H1 (cell line): ENCODE measurements around the gene HORMAD2. TPM values are rescaled to one million over a fixed set of nuclear protein-coding genes. Genes with fewer than 3 reads are reported as not detected.

ENCODE experiments used
- CTCF ChIA-PET: fragments of 300-600 bp; sonication (Branson Sonifier 250); formaldehyde crosslinking; loops from one replicate; lab custom pipeline; 2021; ENCODE audit not compliant: partially characterized antibody; lab: Charles Lee
- POLR2A ChIA-PET: fragments of 300-600 bp; sonication (Branson Sonifier 250); formaldehyde crosslinking; loops from one replicate; lab custom pipeline; 2021; ENCODE audit warnings: inconsistent platforms; ENCODE audit not compliant: partially characterized antibody; lab: Charles Lee
- DNase-seq, 2 experiments: peaks; one replicate each; pipeline versions ENCODE4 v3.0.0 to v3.0.0-alpha.2; 2010 to 2022; ENCODE audit warnings: low spot score in 2 of 2, low read depth in 1 of 2, mixed read lengths in 1 of 2
- FAIRE-seq: peaks from 2 replicates; lab custom pipeline; 2011; peaks lifted over from hg19 to GRCh38; lab: Jason Lieb, UNC
- H2AFZ ChIP-seq: 2 replicates; pipeline ENCODE4 v1.8.1; 2012; ENCODE audit warnings: low read length, inconsistent platforms
- H2AK5ac ChIP-seq: 2 replicates; pipeline ENCODE4 v1.6.1; 2013; ENCODE audit warnings: low read depth, low read length
- H2BK120ac ChIP-seq: replicated peaks from 2 replicates; pipeline ENCODE3; 2013; ENCODE audit warnings: low read depth, low read length, inconsistent platforms
- H2BK12ac ChIP-seq: 2 replicates; pipeline ENCODE4 v1.6.1; 2013; ENCODE audit warnings: low read depth, low read length
- H2BK15ac ChIP-seq: 2 replicates; pipeline ENCODE4 v1.6.1; 2013; ENCODE audit warnings: low read length
- H2BK20ac ChIP-seq: 2 replicates; pipeline ENCODE4 v1.6.1; 2013; ENCODE audit warnings: low read length
- H2BK5ac ChIP-seq: 2 replicates; pipeline ENCODE4 v1.6.1; 2013; ENCODE audit warnings: low read depth, low read length
- H3K14ac ChIP-seq: 2 replicates; pipeline ENCODE4 v1.6.1; 2013; ENCODE audit warnings: inconsistent platforms; ENCODE audit not compliant: insufficient read length
- H3K18ac ChIP-seq: 2 replicates; pipeline ENCODE4 v1.6.1; 2013; ENCODE audit warnings: low read length; ENCODE audit errors: extremely low read depth
- H3K23ac ChIP-seq: 2 replicates; pipeline ENCODE4 v1.6.1; 2013; ENCODE audit warnings: inconsistent platforms; ENCODE audit not compliant: insufficient read length
- H3K23me2 ChIP-seq: 2 replicates; pipeline ENCODE4 v1.6.1; 2013; ENCODE audit warnings: low read depth, low read length
- H3K27ac ChIP-seq: 2 replicates; pipeline ENCODE4 v1.6.1; 2011; ENCODE audit warnings: low read depth, low read length, inconsistent platforms
- H3K27me3 ChIP-seq, 4 experiments: replicated peaks in 1 of 4; 1 replicate in 1 of 4; 2 replicates in 3 of 4; pipeline versions ENCODE4 v1.6.1 to v1.8.1; 2011 to 2013; ENCODE audit warnings: low read length in 3 of 4, mild to moderate bottlenecking in 3 of 4, inconsistent platforms in 2 of 4, mixed read lengths in 2 of 4, moderate library complexity in 1 of 4; ENCODE audit not compliant: control insufficient read depth in 3 of 4, insufficient read depth in 3 of 4; ENCODE audit errors: extremely low read depth in 1 of 4
- H3K36me3 ChIP-seq, 4 experiments: 2 replicates each; pipeline versions ENCODE4 v1.6.1 to v1.8.1; 2011 to 2013; ENCODE audit warnings: mild to moderate bottlenecking in 4 of 4, low read length in 3 of 4, moderate library complexity in 2 of 4, control low read depth in 1 of 4, inconsistent platforms in 1 of 4; ENCODE audit not compliant: insufficient read depth in 4 of 4, control insufficient read depth in 2 of 4
- H3K4ac ChIP-seq: replicated peaks from 2 replicates; pipeline ENCODE3; 2013; ENCODE audit warnings: low read length, low read depth, mixed read lengths, inconsistent platforms; ENCODE audit not compliant: insufficient read length
- H3K4me1 ChIP-seq, 4 experiments: replicated peaks in 1 of 4; 1 replicate in 1 of 4; 2 replicates in 3 of 4; pipeline versions ENCODE4 v1.6.1 to v1.8.1; 2011 to 2013; ENCODE audit warnings: low read length in 3 of 4, inconsistent platforms in 2 of 4, mixed read lengths in 1 of 4; ENCODE audit not compliant: insufficient read depth in 4 of 4, control insufficient read depth in 3 of 4
- H3K4me2 ChIP-seq, 2 experiments: 2 replicates each; pipeline versions ENCODE4 v1.6.1 to v1.8.1; 2011 to 2013; ENCODE audit warnings: low read depth in 2 of 2, low read length in 2 of 2, control low read depth in 1 of 2, inconsistent platforms in 1 of 2, mild to moderate bottlenecking in 1 of 2; ENCODE audit not compliant: insufficient read depth in 1 of 2
- H3K4me3 ChIP-seq, 4 experiments: fragments of 200-600, 300-600 bp in 1 of 4; sonication (generic), shearing (Covaris generic), sonication (Bioruptor Twin) in 1 of 4; 2 replicates each; pipeline versions ENCODE4 v1.5.1 to v1.8.1; 2011 to 2016; ENCODE audit warnings: low read length in 4 of 4, low read depth in 3 of 4, control low read depth in 2 of 4, inconsistent platforms in 2 of 4, mild to moderate bottlenecking in 2 of 4, mixed read lengths in 1 of 4, moderate library complexity in 1 of 4; ENCODE audit not compliant: insufficient read depth in 2 of 4; ENCODE audit errors: extremely low read depth in 1 of 4
- H3K56ac ChIP-seq: replicated peaks from 2 replicates; pipeline ENCODE3; 2013; ENCODE audit warnings: low read depth, mild to moderate bottlenecking, mixed read lengths, low read length, inconsistent platforms; ENCODE audit not compliant: insufficient read length
- H3K79me1 ChIP-seq: 2 replicates; pipeline ENCODE4 v1.6.1; 2013; ENCODE audit warnings: low read depth, low read length, control low read depth
- H3K79me2 ChIP-seq, 2 experiments: 2 replicates each; pipeline versions ENCODE4 v1.6.1 to v1.8.1; 2012 to 2013; ENCODE audit warnings: low read length in 2 of 2, mild to moderate bottlenecking in 2 of 2, inconsistent platforms in 1 of 2; ENCODE audit not compliant: insufficient read depth in 2 of 2, control insufficient read depth in 1 of 2
- H3K9ac ChIP-seq, 4 experiments: replicated peaks in 1 of 4; 1 replicate in 1 of 4; 2 replicates in 3 of 4; pipeline versions ENCODE4 v1.6.1 to v1.8.1; 2011 to 2013; ENCODE audit warnings: low read depth in 3 of 4, low read length in 3 of 4, control low read depth in 2 of 4, mild to moderate bottlenecking in 2 of 4, moderate library complexity in 2 of 4, inconsistent platforms in 1 of 4; ENCODE audit errors: extremely low read depth in 1 of 4
- H3K9me3 ChIP-seq, 2 experiments: 2 replicates each; pipeline versions ENCODE4 v1.6.1 to v1.8.1; 2012 to 2013; ENCODE audit warnings: mild to moderate bottlenecking in 2 of 2, moderate library complexity in 2 of 2, control low read depth in 1 of 2, inconsistent platforms in 1 of 2, low read depth in 1 of 2, low read length in 1 of 2, mixed read lengths in 1 of 2; ENCODE audit not compliant: insufficient read depth in 2 of 2
- H4K20me1 ChIP-seq, 2 experiments: replicated peaks in 1 of 2; 2 replicates each; pipeline versions ENCODE3 to v1.8.1; 2011 to 2013; ENCODE audit warnings: inconsistent platforms in 2 of 2, low read length in 2 of 2, mild to moderate bottlenecking in 1 of 2; ENCODE audit not compliant: insufficient read depth in 2 of 2, control insufficient read depth in 1 of 2
- H4K5ac ChIP-seq: 2 replicates; pipeline ENCODE4 v1.6.1; 2013; ENCODE audit warnings: low read length, low read depth, mixed read lengths, inconsistent platforms; ENCODE audit not compliant: insufficient read length
- H4K8ac ChIP-seq: 2 replicates; pipeline ENCODE4 v1.8.0; 2013; ENCODE audit warnings: mild to moderate bottlenecking, moderate library complexity, low read length, inconsistent platforms; ENCODE audit not compliant: insufficient read depth; ENCODE audit errors: extremely low read depth
- H4K91ac ChIP-seq: replicated peaks from 2 replicates; pipeline ENCODE3; 2013; ENCODE audit warnings: low read length, mixed read lengths, inconsistent platforms; ENCODE audit not compliant: insufficient read length
- BCL11A ChIP-seq, 2 experiments: IDR thresholded peaks; one replicate each; pipeline ENCODE4 v1.6.1; 2011; ENCODE audit warnings: low read depth in 2 of 2, low read length in 2 of 2, mild to moderate bottlenecking in 2 of 2
- CBX5 ChIP-seq: fragments of 300-800, 300-1000 bp; sonication (generic); IDR thresholded peaks from 2 replicates; pipeline ENCODE4 v1.7.1; 2016; ENCODE audit warnings: antibody characterized with exemption, low read length, low read depth
- JUN ChIP-seq: IDR thresholded peaks from 2 replicates; pipeline ENCODE4 v1.6.1; 2011; ENCODE audit warnings: low read depth, mild to moderate bottlenecking, improper control_type of control experiment, low read length
- JUND ChIP-seq: IDR thresholded peaks from 2 replicates; pipeline ENCODE4 v1.6.1; 2011; ENCODE audit warnings: mild to moderate bottlenecking, improper control_type of control experiment, low read length
- KDM1A ChIP-seq: fragments of 200-600, 300-600 bp; sonication (generic); IDR thresholded peaks from 2 replicates; pipeline ENCODE4 v1.7.1; 2016; ENCODE audit warnings: mild to moderate bottlenecking, low read length, borderline replicate concordance
- RFX5 ChIP-seq: IDR thresholded peaks from 2 replicates; pipeline ENCODE4 v1.6.1; 2011; ENCODE audit warnings: low read depth, low read length, improper control_type of control experiment, borderline replicate concordance
- SIX5 ChIP-seq: IDR thresholded peaks from 2 replicates; pipeline ENCODE4 v1.6.1; 2011; ENCODE audit warnings: mild to moderate bottlenecking, low read depth, low read length
- SRF ChIP-seq: IDR thresholded peaks from 2 replicates; pipeline ENCODE4 v1.6.1; 2011; ENCODE audit warnings: mild to moderate bottlenecking, low read depth, low read length, moderate library complexity
- SUZ12 ChIP-seq: fragments of 200-600 bp; sonication (generic); IDR thresholded peaks from 2 replicates; pipeline ENCODE4 v1.6.1; 2012; ENCODE audit warnings: mild to moderate bottlenecking, inconsistent platforms, low read length, moderate library complexity, mixed read lengths
- TEAD4 ChIP-seq: IDR thresholded peaks from 2 replicates; pipeline ENCODE4 v1.6.1; 2012; ENCODE audit warnings: low read depth, low read length, inconsistent platforms, mixed read lengths
- YY1 ChIP-seq: IDR thresholded peaks from 2 replicates; pipeline ENCODE4 v1.6.1; 2011; ENCODE audit warnings: low read depth, mild to moderate bottlenecking, low read length
- WGBS, 2 experiments: shearing (Covaris generic) in 1 of 2; methylation state at CpG; one replicate each; pipeline versions ENCODE4 v1.1.6 to v1.1.7; 2013 to 2015; ENCODE audit warnings: low lambda C conversion rate in 2 of 2, mixed read lengths in 2 of 2, inconsistent platforms in 1 of 2, low coverage in 1 of 2, missing lambda C conversion rate in 1 of 2; ENCODE audit not compliant: insufficient replicate concordance in 2 of 2, insufficient coverage in 1 of 2, insufficient read length in 1 of 2; ENCODE audit errors: extremely low coverage in 1 of 2, missing lambda C conversion rate in 1 of 2; 5-methylcytosine and 5-hydroxymethylcytosine counted together
- polyA plus RNA-seq, 7 experiments: library from polyadenylated mRNA; depleted of rRNA in 3 of 7; stranded (reverse) in 5 of 7; unstranded in 2 of 7; fragments of >200 nt in 5 of 7; fragments of 200-250 nt in 2 of 7; gene quantifications; 1 replicate in 5 of 7; 2 replicates in 1 of 7; 4 replicates in 1 of 7; pipeline versions ENCODE4 v1.2.1 to v1.2.3, GENCODE V29; 2011 to 2013; ENCODE audit warnings: missing spikeins in 2 of 7, mixed read lengths in 2 of 7
- total RNA-seq: library from RNA; stranded (reverse); fragmentation: NEBNext Ultra II Directional; extraction: Animal tissue kit (Norgen Biotek cat#: 25700); gene quantifications from 2 replicates; pipeline ENCODE4 v1.2.1, GENCODE V29; 2021
- TF ChIP-seq, protein P1 (sequence below): IDR thresholded peaks from 2 replicates; pipeline ENCODE4 v1.6.1; 2011; ENCODE audit warnings: low read depth, mild to moderate bottlenecking, low read length; ENCODE audit not compliant: insufficient read depth

The HORMAD2 gene
- total and polyA plus RNA-seq, 2 of the 8 experiments (the other 6 are each of a cell fraction or from before 2014, with no cell fraction given): 0.03 TPM; not detected in 1

DNA sequence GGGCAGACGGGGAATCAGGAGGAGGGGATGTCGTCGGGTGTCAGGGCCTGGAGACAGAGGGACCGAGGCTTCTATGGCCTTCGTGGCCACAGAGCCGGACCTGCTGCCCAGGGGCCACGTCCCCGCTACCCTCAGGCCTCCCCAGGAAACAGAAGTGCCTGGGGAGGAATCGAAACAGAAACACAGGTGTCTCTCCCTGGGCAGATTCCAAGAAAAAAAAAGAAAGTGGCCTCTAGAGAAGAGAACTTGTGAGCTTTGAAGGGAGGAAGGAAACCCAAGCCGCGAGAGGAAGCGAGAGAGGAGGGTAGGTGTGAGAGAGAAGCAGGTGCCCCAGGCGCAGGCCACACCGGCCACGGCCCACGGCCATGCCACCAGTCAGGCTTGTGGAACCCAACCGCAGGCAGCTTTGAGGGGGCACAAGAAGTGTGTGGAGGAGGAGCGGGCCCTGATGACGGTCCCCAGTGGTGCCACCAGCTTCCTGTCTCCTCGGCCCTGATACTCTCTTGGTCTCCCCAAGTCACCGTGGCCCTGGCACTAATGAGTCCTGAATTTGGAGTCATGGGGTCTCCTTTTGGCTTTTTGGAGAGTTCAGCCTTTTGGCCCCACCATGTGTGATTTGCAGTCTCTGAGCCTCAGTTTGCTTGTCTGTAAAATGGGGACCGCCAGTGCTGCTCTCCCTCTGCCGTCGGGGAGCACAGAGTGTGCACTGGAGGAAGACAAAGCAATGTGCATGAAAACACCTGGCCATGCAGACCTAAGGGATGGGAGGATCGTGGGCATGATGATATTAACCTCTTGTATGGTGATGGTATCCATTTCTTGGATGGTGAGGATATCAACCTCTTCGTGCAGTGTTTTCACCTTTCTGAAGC, 141.1 kb downstream of the HORMAD2 start:
- no peak overlapping the region for H3K56ac ChIP-seq
- peaks cover 0 to 3% (median 0%) of the 10 kb centered on the region in 4 experiments; a peak in 1 of 7 replicates for H3K27me3 ChIP-seq
- no peak overlapping the region for H4K91ac ChIP-seq
- no peak overlapping the region for H3K27ac ChIP-seq
- no peak overlapping the region for H2BK120ac ChIP-seq
- no peak overlapping the region for H3K14ac ChIP-seq
- H4K20me1 ChIP-seq: peaks cover 0 to 2% of the 10 kb centered on the region in 2 experiments
- no peak overlapping the region for H2AK5ac ChIP-seq
- no peak overlapping the region for H3K4me2 ChIP-seq
- H3K4me3 ChIP-seq: no peak overlapping the region
- H3K4ac ChIP-seq: no peak overlapping the region
- no peaks in the 10 kb centered on the region; the same call in none of the 2 replicates for H3K23me2 ChIP-seq
- 87% methylated on average over 23 of the region's 26 CpGs; no CpG with 5 or more reads in 1 of the 2 experiments for WGBS, 2 experiments
- no peaks in the 10 kb centered on the region for H3K9me3 ChIP-seq
- no peak overlapping the region for H3K23ac ChIP-seq
- H2BK20ac ChIP-seq: no peak overlapping the region
- H3K79me2 ChIP-seq: no peaks in the 10 kb centered on the region
- DNase-seq (no peak), FAIRE-seq (no peak)
- H4K5ac ChIP-seq: no peak overlapping the region
- H2AFZ ChIP-seq: no peak overlapping the region
- H3K9ac ChIP-seq: no peak overlapping the region
- no peak overlapping the region for H2BK5ac ChIP-seq
- H2BK12ac ChIP-seq: no peak overlapping the region
- CTCF ChIA-PET: interaction anchor here (0.6 kb wide), 1 partner anchor 459 kb away, joined by 4 read pairs; no protein-coding TSS in a partner anchor
- no peak overlapping the region for H2BK15ac ChIP-seq
- no peak overlapping the region; the same call in 1 of the 2 replicates for H4K8ac ChIP-seq
- no peak overlapping the region; the same call in 1 of the 2 replicates for H3K18ac ChIP-seq
- POLR2A ChIA-PET: interaction anchor here (0.5 to 0.6 kb wide), 2 partner anchors 645 to 675 kb away, joined by 3 to 4 read pairs; no protein-coding TSS in a partner anchor
- H3K36me3 ChIP-seq: no peaks in the 10 kb centered on the region
- H3K79me1 ChIP-seq: no peaks in the 10 kb centered on the region; the same call in 1 of the 2 replicates
- H3K4me1 ChIP-seq: peaks cover 0 to 4% (median 0%) of the 10 kb centered on the region in 4 experiments; a peak in 1 of 7 replicates
- TF ChIP-seq RFX5: no peak
- no peak for TF ChIP-seq YY1
- no peak for TF ChIP-seq JUN
- no peak for TF ChIP-seq TEAD4
- TF ChIP-seq BCL11A (IDR thresholded peaks at IDR 0.05; ENCODE audit: low read depth in 2 of 2, low read length in 2 of 2): no peak
- TF ChIP-seq, protein P1, sequence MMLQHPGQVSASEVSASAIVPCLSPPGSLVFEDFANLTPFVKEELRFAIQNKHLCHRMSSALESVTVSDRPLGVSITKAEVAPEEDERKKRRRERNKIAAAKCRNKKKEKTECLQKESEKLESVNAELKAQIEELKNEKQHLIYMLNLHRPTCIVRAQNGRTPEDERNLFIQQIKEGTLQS: no peak
- TF ChIP-seq SUZ12: no peak
- no peak for TF ChIP-seq SIX5
- TF ChIP-seq KDM1A: no peak
- no peak for TF ChIP-seq SRF
- TF ChIP-seq CBX5: no peak
- TF ChIP-seq JUND: no peak
